Measurements from ENCODE around the gene ST6GALNAC4. TPM values are rescaled to one million over a fixed set of nuclear protein-coding genes. Genes with fewer than 3 reads are reported as not detected.
A peak's percentile ranks its signal among the peaks of the same experiment; 100 is the strongest.

The ST6GALNAC4 gene
- total RNA-seq, 1 experiment from 2014 or later, result 25.7 TPM

DNA sequence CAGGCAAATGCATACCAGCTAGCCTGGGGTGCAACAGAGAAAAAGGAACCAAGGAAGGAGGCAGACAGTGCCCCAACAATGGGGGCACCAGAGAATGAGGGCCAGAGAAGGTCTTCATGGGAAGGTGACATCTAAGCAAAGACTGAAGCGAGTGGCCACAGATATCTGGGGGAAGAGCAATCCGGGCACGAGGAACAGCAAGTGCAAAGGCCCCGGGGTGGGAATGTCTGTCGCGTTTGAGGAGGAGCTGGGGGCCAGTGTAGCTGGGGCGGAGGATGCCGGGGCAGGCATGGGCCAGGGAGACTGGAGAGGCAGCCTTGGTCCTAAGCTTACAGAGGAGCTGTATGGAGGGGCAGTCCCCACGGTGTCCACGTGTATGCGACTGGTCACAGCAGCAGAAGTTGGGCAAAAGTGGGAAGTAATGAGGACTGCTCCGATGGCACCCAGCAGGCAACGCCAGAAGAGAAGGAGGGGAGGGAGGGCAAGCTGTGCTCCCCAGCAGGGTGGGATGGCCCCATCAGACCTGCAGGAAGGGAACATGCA is 44.8 kb upstream of the ST6GALNAC4 start:
- ATAC-seq (no peak), DNase-seq (ENCODE audit: low spot score) (no peak)
- ChIA-PET CTCF (interaction anchor here (0.6 to 3.6 kb wide), 8 partner anchors 10 to 227 kb away, joined by 3 to 43 read pairs (median 5); partner anchors contain the start of gene TOR2A), POLR2A (no interaction called here)
- no peak overlapping the region for H3K4me3 Mint-ChIP-seq
- peaks cover 58% of the 10 kb centered on the region for H3K4me1 Mint-ChIP-seq
- H3K36me3 Mint-ChIP-seq, result no peaks in the 10 kb centered on the region
- peaks cover 4% of the 10 kb centered on the region; the same call in 1 of the 2 replicates for H3K9me3 Mint-ChIP-seq
- peak; percentile 71; the same call in 1 of the 2 replicates for TF ChIP-seq GTF2I (CRISPR knock-in tag; conservative IDR thresholded peaks at IDR 0.05)
- TF ChIP-seq TCF7 (CRISPR knock-in tag; IDR thresholded peaks at IDR 0.05; ENCODE audit: low read depth), result no peak
- no peaks in the 10 kb centered on the region for H3K27me3 Mint-ChIP-seq (ENCODE audit: low read depth)
- peak overlapping the region; percentile 42; the same call in 1 of the 2 replicates for H3K27ac Mint-ChIP-seq

DNA sequence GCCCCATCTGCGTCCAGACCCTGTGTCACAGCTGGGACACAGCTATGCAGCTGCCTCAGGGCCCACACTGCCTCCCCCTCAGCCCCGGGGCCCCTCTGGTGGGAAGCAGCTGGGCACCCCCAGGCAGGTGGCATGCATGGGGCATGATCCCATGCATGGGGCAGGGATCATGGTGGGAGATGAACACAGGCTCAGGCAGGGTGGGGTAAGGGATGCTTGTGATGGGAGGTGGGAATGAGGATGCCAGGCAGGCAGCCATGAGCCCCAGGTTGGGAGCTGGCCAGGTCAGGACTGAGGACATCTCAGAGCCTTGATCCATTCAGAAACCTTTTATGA is 44.3 kb upstream of the ST6GALNAC4 start:
- ChIA-PET CTCF (interaction anchor here (0.9 to 3.6 kb wide), 11 partner anchors 9 to 164 kb away, joined by 3 to 43 read pairs (median 4); no protein-coding TSS in a partner anchor), POLR2A (interaction anchor here (1.3 kb wide), 1 partner anchor 17 kb away, joined by 6 read pairs; no protein-coding TSS in a partner anchor)
- no peak overlapping the region for H3K4me3 Mint-ChIP-seq
- peaks cover 53% of the 10 kb centered on the region for H3K4me1 Mint-ChIP-seq
- H3K27ac Mint-ChIP-seq, result 0 out of 2 replicates have a peak overlapping the region, but pooled peaks have one; percentile 42
- TF ChIP-seq, protein P1, sequence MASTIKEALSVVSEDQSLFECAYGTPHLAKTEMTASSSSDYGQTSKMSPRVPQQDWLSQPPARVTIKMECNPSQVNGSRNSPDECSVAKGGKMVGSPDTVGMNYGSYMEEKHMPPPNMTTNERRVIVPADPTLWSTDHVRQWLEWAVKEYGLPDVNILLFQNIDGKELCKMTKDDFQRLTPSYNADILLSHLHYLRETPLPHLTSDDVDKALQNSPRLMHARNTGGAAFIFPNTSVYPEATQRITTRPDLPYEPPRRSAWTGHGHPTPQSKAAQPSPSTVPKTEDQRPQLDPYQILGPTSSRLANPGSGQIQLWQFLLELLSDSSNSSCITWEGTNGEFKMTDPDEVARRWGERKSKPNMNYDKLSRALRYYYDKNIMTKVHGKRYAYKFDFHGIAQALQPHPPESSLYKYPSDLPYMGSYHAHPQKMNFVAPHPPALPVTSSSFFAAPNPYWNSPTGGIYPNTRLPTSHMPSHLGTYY (CRISPR knock-in tag; IDR thresholded peaks at IDR 0.05), result no peak
- TF ChIP-seq ZNF317 (CRISPR knock-in tag; IDR thresholded peaks at IDR 0.05; ENCODE audit: borderline replicate concordance, low read depth), result no peak
- TF ChIP-seq GABPB1 (CRISPR knock-in tag; IDR thresholded peaks at IDR 0.05), result no peak
- no peak for TF ChIP-seq ZNF396 (CRISPR knock-in tag; IDR thresholded peaks at IDR 0.05; ENCODE audit: borderline replicate concordance)
- TF ChIP-seq GTF2I (CRISPR knock-in tag; conservative IDR thresholded peaks at IDR 0.05), result no peak
- ATAC-seq (no peak), DNase-seq (ENCODE audit: low spot score) (no peak)
- no peaks in the 10 kb centered on the region for H3K36me3 Mint-ChIP-seq
- H3K27me3 Mint-ChIP-seq (ENCODE audit: low read depth), result no peaks in the 10 kb centered on the region
- H3K9me3 Mint-ChIP-seq, result peaks cover 4% of the 10 kb centered on the region; the same call in 1 of the 2 replicates

DNA sequence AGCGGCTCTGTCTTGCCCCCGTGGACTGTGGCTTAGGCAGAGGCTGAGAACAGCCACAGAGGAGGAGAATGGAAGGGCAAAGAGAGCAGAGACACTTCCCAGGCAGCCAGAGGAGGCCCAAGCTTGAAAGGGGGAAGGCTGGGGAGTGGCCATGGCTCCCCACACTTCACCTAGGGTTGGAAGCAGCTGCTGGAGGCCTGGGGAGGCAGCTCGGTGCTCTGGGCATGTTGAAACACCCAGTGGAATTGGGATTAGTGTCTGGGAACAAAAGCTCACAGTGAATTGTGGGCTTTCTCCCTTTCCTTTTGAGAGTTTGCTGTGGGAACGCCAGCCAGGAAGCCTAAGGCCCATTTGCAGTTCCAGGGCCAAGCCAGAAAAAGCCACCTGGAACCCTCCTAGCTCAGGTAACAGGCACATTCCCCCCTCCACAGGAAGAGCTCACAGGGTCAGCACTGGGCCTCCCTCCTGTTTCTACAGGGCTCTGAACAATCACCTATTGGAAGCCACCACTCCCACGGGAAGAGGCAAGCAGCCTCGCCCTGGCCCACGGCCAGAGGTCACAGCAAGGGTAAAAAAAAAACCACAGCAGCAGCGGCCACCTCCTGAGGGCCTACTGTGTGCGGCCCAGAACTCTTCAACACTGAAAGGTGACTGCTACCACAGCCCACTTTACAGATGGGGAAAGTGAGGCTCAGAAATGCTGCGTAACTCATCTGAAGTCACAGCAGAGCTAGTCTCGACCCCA is 43.7 kb upstream of the ST6GALNAC4 start:
- H3K4me1 Mint-ChIP-seq, result peaks cover 55% of the 10 kb centered on the region
- H3K4me3 Mint-ChIP-seq, result no peak overlapping the region
- peak overlapping the region; percentile 85 for H3K27ac Mint-ChIP-seq
- DNase-seq (ENCODE audit: low spot score) (no peak), ATAC-seq (0 out of 2 replicates have a peak, but pooled peaks have one; percentile 14)
- H3K36me3 Mint-ChIP-seq, result no peaks in the 10 kb centered on the region
- ChIA-PET POLR2A (interaction anchor here (1.3 kb wide), 1 partner anchor 17 kb away, joined by 6 read pairs; no protein-coding TSS in a partner anchor), CTCF (interaction anchor here (0.6 to 3.6 kb wide), 9 partner anchors 8 to 157 kb away, joined by 3 to 43 read pairs (median 4); no protein-coding TSS in a partner anchor)
- H3K9me3 Mint-ChIP-seq, result peaks cover 4% of the 10 kb centered on the region; the same call in 1 of the 2 replicates
- no peaks in the 10 kb centered on the region for H3K27me3 Mint-ChIP-seq (ENCODE audit: low read depth)
- TF ChIP-seq, protein P2, sequence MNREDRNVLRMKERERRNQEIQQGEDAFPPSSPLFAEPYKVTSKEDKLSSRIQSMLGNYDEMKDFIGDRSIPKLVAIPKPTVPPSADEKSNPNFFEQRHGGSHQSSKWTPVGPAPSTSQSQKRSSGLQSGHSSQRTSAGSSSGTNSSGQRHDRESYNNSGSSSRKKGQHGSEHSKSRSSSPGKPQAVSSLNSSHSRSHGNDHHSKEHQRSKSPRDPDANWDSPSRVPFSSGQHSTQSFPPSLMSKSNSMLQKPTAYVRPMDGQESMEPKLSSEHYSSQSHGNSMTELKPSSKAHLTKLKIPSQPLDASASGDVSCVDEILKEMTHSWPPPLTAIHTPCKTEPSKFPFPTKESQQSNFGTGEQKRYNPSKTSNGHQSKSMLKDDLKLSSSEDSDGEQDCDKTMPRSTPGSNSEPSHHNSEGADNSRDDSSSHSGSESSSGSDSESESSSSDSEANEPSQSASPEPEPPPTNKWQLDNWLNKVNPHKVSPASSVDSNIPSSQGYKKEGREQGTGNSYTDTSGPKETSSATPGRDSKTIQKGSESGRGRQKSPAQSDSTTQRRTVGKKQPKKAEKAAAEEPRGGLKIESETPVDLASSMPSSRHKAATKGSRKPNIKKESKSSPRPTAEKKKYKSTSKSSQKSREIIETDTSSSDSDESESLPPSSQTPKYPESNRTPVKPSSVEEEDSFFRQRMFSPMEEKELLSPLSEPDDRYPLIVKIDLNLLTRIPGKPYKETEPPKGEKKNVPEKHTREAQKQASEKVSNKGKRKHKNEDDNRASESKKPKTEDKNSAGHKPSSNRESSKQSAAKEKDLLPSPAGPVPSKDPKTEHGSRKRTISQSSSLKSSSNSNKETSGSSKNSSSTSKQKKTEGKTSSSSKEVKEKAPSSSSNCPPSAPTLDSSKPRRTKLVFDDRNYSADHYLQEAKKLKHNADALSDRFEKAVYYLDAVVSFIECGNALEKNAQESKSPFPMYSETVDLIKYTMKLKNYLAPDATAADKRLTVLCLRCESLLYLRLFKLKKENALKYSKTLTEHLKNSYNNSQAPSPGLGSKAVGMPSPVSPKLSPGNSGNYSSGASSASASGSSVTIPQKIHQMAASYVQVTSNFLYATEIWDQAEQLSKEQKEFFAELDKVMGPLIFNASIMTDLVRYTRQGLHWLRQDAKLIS (CRISPR knock-in tag; IDR thresholded peaks at IDR 0.05; ENCODE audit: borderline replicate concordance), result no peak
- TF ChIP-seq, protein P3, sequence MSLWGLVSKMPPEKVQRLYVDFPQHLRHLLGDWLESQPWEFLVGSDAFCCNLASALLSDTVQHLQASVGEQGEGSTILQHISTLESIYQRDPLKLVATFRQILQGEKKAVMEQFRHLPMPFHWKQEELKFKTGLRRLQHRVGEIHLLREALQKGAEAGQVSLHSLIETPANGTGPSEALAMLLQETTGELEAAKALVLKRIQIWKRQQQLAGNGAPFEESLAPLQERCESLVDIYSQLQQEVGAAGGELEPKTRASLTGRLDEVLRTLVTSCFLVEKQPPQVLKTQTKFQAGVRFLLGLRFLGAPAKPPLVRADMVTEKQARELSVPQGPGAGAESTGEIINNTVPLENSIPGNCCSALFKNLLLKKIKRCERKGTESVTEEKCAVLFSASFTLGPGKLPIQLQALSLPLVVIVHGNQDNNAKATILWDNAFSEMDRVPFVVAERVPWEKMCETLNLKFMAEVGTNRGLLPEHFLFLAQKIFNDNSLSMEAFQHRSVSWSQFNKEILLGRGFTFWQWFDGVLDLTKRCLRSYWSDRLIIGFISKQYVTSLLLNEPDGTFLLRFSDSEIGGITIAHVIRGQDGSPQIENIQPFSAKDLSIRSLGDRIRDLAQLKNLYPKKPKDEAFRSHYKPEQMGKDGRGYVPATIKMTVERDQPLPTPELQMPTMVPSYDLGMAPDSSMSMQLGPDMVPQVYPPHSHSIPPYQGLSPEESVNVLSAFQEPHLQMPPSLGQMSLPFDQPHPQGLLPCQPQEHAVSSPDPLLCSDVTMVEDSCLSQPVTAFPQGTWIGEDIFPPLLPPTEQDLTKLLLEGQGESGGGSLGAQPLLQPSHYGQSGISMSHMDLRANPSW (CRISPR knock-in tag; conservative IDR thresholded peaks at IDR 0.05; ENCODE audit: low read depth), result no peak
- no peak for TF ChIP-seq IRF2 (CRISPR knock-in tag; IDR thresholded peaks at IDR 0.05; ENCODE audit: borderline replicate concordance, low read depth)
- no peak for TF ChIP-seq FOXJ3 (CRISPR knock-in tag; IDR thresholded peaks at IDR 0.05; ENCODE audit: borderline replicate concordance)
- no peak for TF ChIP-seq ESRRA (CRISPR knock-in tag; IDR thresholded peaks at IDR 0.05; ENCODE audit: borderline replicate concordance)
- TF ChIP-seq, protein P4, sequence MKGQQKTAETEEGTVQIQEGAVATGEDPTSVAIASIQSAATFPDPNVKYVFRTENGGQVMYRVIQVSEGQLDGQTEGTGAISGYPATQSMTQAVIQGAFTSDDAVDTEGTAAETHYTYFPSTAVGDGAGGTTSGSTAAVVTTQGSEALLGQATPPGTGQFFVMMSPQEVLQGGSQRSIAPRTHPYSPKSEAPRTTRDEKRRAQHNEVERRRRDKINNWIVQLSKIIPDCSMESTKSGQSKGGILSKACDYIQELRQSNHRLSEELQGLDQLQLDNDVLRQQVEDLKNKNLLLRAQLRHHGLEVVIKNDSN (CRISPR knock-in tag; IDR thresholded peaks at IDR 0.05), result no peak
- no peak for TF ChIP-seq ATF1 (CRISPR knock-in tag; IDR thresholded peaks at IDR 0.05)
- TF ChIP-seq TEAD4 (CRISPR knock-in tag; IDR thresholded peaks at IDR 0.05), result no peak
- TF ChIP-seq, protein P5, sequence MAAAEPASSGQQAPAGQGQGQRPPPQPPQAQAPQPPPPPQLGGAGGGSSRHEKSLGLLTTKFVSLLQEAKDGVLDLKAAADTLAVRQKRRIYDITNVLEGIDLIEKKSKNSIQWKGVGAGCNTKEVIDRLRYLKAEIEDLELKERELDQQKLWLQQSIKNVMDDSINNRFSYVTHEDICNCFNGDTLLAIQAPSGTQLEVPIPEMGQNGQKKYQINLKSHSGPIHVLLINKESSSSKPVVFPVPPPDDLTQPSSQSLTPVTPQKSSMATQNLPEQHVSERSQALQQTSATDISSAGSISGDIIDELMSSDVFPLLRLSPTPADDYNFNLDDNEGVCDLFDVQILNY (CRISPR knock-in tag; IDR thresholded peaks at IDR 0.05), result no peak
- TF ChIP-seq, protein P6, sequence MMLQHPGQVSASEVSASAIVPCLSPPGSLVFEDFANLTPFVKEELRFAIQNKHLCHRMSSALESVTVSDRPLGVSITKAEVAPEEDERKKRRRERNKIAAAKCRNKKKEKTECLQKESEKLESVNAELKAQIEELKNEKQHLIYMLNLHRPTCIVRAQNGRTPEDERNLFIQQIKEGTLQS (CRISPR knock-in tag; conservative IDR thresholded peaks at IDR 0.05), result no peak
- TF ChIP-seq, protein P7, sequence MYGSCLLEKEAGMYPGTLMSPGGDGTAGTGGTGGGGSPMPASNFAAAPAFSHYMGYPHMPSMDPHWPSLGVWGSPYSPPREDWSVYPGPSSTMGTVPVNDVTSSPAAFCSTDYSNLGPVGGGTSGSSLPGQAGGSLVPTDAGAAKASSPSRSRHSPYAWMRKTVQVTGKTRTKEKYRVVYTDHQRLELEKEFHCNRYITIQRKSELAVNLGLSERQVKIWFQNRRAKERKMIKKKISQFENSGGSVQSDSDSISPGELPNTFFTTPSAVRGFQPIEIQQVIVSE (CRISPR knock-in tag; IDR thresholded peaks at IDR 0.05; ENCODE audit: borderline replicate concordance), result no peak
- no peak for TF ChIP-seq GRHL2 (CRISPR knock-in tag; IDR thresholded peaks at IDR 0.05; ENCODE audit: insufficient replicate concordance, severe bottlenecking)

Data from WTC11 (cell line).